ENCODE results near the gene ARHGEF6. TPM values are rescaled to one million over a fixed set of nuclear protein-coding genes. Genes with fewer than 3 reads are reported as not detected.
A peak's percentile ranks its signal among the peaks of the same experiment; 100 is the strongest.

The ARHGEF6 gene
- total and polyA plus RNA-seq, 4 donors = 1.6 to 9.2 (median 4.2) TPM

- no peak for DNase-seq (ENCODE audit: low spot score)
- H3K4me1 ChIP-seq (ENCODE audit: control insufficient read depth in 4 of 4, insufficient read depth in 4 of 4, low read length in 3 of 4) = no peaks in the 10 kb centered on the region
- TF ChIP-seq MAX (IDR thresholded peaks at IDR 0.05) (no peak), SP1 (IDR thresholded peaks at IDR 0.05) (no peak), ATF3 (IDR thresholded peaks at IDR 0.05) (no peak), GABPA (IDR thresholded peaks at IDR 0.05 in 1 of 2, conservative IDR thresholded peaks at IDR 0.05 in 1 of 2) (no peak), YY1 (IDR thresholded peaks at IDR 0.05) (no peak), FOXA1 (IDR thresholded peaks at IDR 0.05) (no peak), RXRA (IDR thresholded peaks at IDR 0.05) (no peak), REST (IDR thresholded peaks at IDR 0.05) (no peak), NR2F2 (IDR thresholded peaks at IDR 0.05) (no peak), EGR1 (IDR thresholded peaks at IDR 0.05; ENCODE audit: low read depth in 2 of 2) (no peak), ZBTB33 (IDR thresholded peaks at IDR 0.05) (no peak)
- H3K27ac ChIP-seq (ENCODE audit: low read depth in 1 of 2, low read length in 2 of 2) = peak overlapping the region in 1 of 2 donors; percentile 18
- H3K9ac ChIP-seq (ENCODE audit: low read depth in 1 of 2, low read length in 2 of 2) = no peak overlapping the region
- H3K27me3 ChIP-seq (ENCODE audit: control insufficient read depth in 4 of 4, insufficient read depth in 4 of 4, low read length in 3 of 4) = no peaks in the 10 kb centered on the region
- H3K9me3 ChIP-seq (ENCODE audit: control insufficient read depth in 4 of 4, low read length in 3 of 4) = no peaks in the 10 kb centered on the region
- no peaks in the 10 kb centered on the region for H3K36me3 ChIP-seq (ENCODE audit: control insufficient read depth in 4 of 4, insufficient read depth in 3 of 4, low read depth in 1 of 4, low read length in 3 of 4)
- WGBS = 65% methylated on average over 8 of the region's 8 CpGs
- H3K4me3 ChIP-seq (ENCODE audit: low read depth in 1 of 3, low read length in 3 of 3) = no peak overlapping the region
These were observed 33.4 kb downstream of the ARHGEF6 start for GRCh38 chrX:136747003-136747986.

GRCh38 chrX:136745215-136746173 lies 35.2 kb downstream of the ARHGEF6 start:
- H3K9ac ChIP-seq (ENCODE audit: low read depth in 1 of 2, low read length in 2 of 2) = no peak overlapping the region
- no peak for DNase-seq (ENCODE audit: low spot score)

More at GRCh38 chrX:136745215-136746173, 35.2 kb downstream of the ARHGEF6 start:
- 62% methylated on average over 7 of the region's 7 CpGs for WGBS
- no peaks in the 10 kb centered on the region for H3K27me3 ChIP-seq (ENCODE audit: control insufficient read depth in 4 of 4, insufficient read depth in 4 of 4, low read length in 3 of 4)
- no peaks in the 10 kb centered on the region for H3K36me3 ChIP-seq (ENCODE audit: control insufficient read depth in 4 of 4, insufficient read depth in 3 of 4, low read depth in 1 of 4, low read length in 3 of 4)
- H3K4me1 ChIP-seq (ENCODE audit: control insufficient read depth in 4 of 4, insufficient read depth in 4 of 4, low read length in 3 of 4) = no peaks in the 10 kb centered on the region
- peak overlapping the region in 1 of 2 donors; percentile 0 for H3K27ac ChIP-seq (ENCODE audit: low read depth in 1 of 2, low read length in 2 of 2)
- H3K4me3 ChIP-seq (ENCODE audit: low read depth in 1 of 3, low read length in 3 of 3) = no peak overlapping the region
- TF ChIP-seq ATF3 (IDR thresholded peaks at IDR 0.05) (no peak), GABPA (IDR thresholded peaks at IDR 0.05 in 1 of 2, conservative IDR thresholded peaks at IDR 0.05 in 1 of 2) (no peak), YY1 (IDR thresholded peaks at IDR 0.05) (no peak), SP1 (IDR thresholded peaks at IDR 0.05) (no peak), MAX (IDR thresholded peaks at IDR 0.05) (no peak), FOXA1 (IDR thresholded peaks at IDR 0.05) (no peak), ZBTB33 (IDR thresholded peaks at IDR 0.05) (no peak), TAF1 (conservative IDR thresholded peaks at IDR 0.05) (no peak), RXRA (IDR thresholded peaks at IDR 0.05) (no peak)
- no peaks in the 10 kb centered on the region for H3K9me3 ChIP-seq (ENCODE audit: control insufficient read depth in 4 of 4, low read length in 3 of 4)

Measured in liver (tissue), 9 donors.